Lower leg skin (tissue), 4 donors: Measurements from ENCODE around the gene HOXB9. TPM values are rescaled to one million over a fixed set of nuclear protein-coding genes. Genes with fewer than 3 reads are reported as not detected.

ENCODE experiments used
- DNase-seq, 2 donors: peaks; one replicate each; pipeline ENCODE4 v3.0.0-alpha.2; 2019; ENCODE audit warnings: low spot score in 2 of 2
- H3K4me3 ChIP-seq: fragments of 200-600 bp; sonication (generic); 2 replicates; pipeline ENCODE4 v1.5.1; 2017; ENCODE audit warnings: mild to moderate bottlenecking, low read depth; ENCODE audit not compliant: poor library complexity, severe bottlenecking
- POLR2A ChIP-seq, 2 donors: fragments of 450-650 bp; IDR thresholded peaks; one replicate each; pipeline ENCODE4 v1.6.1; 2016 to 2017; ENCODE audit warnings: antibody characterized with exemption in 2 of 2, mild to moderate bottlenecking in 1 of 2, moderate library complexity in 1 of 2
- WGBS, 2 donors: methylation state at CpG; one replicate each; pipeline ENCODE4 v1.1.5; 2018; 5-methylcytosine and 5-hydroxymethylcytosine counted together
- intact Hi-C: fragments of 100-400 bp; cut with DNase I; formaldehyde crosslinking; loops from one replicate; pipeline ENCODE4 v1.15.0; 2023; ENCODE audit warnings: low total_unique reads
- total RNA-seq, 4 donors: library from RNA; depleted of rRNA; stranded (reverse); fragments of >200 nt; gene quantifications; one replicate each; pipeline ENCODE4 v1.1.0, GENCODE V29; 2016
- TF ChIP-seq, protein P1 (sequence below), 3 donors: fragments of 450-650 bp; IDR thresholded peaks; one replicate each; pipeline ENCODE4 v1.5.1; 2016; ENCODE audit warnings: antibody characterized with exemption in 3 of 3, mild to moderate bottlenecking in 3 of 3, moderate library complexity in 2 of 3

Gene HOXB9
- total RNA-seq, 4 donors from 2014 or later = 0.07 to 0.29 TPM; not detected in 2

GRCh38 chr17:48649741-48650140 lies 23.6 kb upstream of the HOXB9 start:
- H3K4me3 ChIP-seq = no peak overlapping the region
- TF ChIP-seq POLR2A (IDR thresholded peaks at IDR 0.05) = no peak
- TF ChIP-seq, protein P1, sequence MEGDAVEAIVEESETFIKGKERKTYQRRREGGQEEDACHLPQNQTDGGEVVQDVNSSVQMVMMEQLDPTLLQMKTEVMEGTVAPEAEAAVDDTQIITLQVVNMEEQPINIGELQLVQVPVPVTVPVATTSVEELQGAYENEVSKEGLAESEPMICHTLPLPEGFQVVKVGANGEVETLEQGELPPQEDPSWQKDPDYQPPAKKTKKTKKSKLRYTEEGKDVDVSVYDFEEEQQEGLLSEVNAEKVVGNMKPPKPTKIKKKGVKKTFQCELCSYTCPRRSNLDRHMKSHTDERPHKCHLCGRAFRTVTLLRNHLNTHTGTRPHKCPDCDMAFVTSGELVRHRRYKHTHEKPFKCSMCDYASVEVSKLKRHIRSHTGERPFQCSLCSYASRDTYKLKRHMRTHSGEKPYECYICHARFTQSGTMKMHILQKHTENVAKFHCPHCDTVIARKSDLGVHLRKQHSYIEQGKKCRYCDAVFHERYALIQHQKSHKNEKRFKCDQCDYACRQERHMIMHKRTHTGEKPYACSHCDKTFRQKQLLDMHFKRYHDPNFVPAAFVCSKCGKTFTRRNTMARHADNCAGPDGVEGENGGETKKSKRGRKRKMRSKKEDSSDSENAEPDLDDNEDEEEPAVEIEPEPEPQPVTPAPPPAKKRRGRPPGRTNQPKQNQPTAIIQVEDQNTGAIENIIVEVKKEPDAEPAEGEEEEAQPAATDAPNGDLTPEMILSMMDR (IDR thresholded peaks at IDR 0.05) = no peak
- intact Hi-C loops = no loop called here
- DNase-seq = no peak
- 72 to 79% methylated on average over 1 of the region's 1 CpG for WGBS, 2 donors

DNA sequence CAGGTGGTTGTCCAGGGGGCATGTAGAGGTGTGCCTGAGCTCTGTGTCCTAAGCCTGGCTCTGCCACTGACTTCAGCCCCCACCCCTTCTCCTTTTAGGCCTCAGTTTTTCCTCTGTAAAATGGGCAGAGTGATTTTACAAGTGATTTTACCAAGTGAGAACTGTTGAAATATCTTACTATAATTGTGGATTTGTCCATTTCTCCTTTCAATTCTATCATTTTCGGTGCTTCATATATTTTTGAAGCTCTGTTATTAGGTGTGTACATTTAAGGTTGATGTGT lies 21.7 kb upstream of the HOXB9 start:
- DNase-seq = no peak
- TF ChIP-seq, protein P1 (IDR thresholded peaks at IDR 0.05) = no peak
- TF ChIP-seq POLR2A (IDR thresholded peaks at IDR 0.05) = no peak
- intact Hi-C loops = no loop called here
- WGBS, 2 donors = 80 to 83% methylated on average over 1 of the region's 1 CpG
- no peak overlapping the region for H3K4me3 ChIP-seq

- WGBS, 2 donors = 2% methylated on average over 30 of the region's 30 CpGs
- no peak overlapping the region for H3K4me3 ChIP-seq
- DNase-seq = no peak
- intact Hi-C loops = no loop called here
- TF ChIP-seq POLR2A (IDR thresholded peaks at IDR 0.05) = no peak
- TF ChIP-seq, protein P1 (IDR thresholded peaks at IDR 0.05) = no peak
Observed at GRCh38 chr17:48647103-48647962, 21.2 kb upstream of the HOXB9 start.

DNA sequence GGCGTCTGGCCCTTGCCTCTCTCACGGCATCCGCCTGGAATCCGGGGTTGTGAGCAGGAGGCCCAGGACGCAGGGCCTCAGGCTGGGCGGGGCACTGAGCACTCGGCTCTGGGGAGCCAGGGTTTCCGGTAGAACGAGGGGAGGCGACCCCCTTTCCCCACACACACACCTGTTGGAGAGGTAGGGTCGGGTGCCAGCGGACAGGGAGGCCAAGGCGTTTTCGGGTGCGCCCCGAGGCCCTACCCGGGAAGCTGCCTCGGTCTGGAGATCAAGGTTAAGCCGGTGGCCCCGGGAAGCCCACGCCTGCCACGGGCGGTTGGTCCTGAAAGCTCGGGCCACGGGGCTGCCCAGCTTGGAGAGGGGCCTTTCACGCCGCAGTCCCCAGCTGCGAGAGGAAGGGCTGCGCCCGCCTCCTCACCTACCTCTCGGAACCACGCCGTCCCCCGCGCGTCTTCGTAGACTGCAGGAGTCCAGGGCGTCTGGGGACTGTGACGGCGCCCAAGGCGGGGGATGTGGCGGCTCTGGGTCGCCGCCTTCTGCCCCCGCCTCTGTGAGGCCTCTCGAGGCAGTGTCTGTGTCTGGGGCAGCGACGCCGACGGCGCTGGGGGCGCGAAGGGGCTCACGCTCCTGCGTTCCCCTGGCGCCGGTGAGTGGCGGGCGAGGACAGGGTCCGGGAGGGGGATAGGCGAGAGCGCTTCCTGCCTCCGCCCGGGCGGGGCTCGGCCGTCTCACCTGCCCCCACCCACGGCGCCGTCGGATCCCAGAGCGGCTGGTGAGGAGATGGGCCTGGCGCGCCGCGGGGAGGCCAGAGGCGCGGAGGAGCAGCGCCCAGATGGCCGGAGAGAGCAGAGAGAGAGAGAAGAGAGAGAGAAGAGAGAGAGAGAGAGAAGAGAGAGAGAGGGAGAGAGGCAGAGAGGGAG lies 20.3 kb upstream of the HOXB9 start:
- intact Hi-C loops = no loop called here
- H3K4me3 ChIP-seq = no peak overlapping the region
- 3 to 5% methylated on average over 32 to 45 of the region's 80 CpGs for WGBS, 2 donors
- no peak for DNase-seq
- TF ChIP-seq, protein P1 (IDR thresholded peaks at IDR 0.05) = no peak
- TF ChIP-seq POLR2A (IDR thresholded peaks at IDR 0.05) = no peak

GRCh38 chr17:48645639-48646182 lies 19.6 kb upstream of the HOXB9 start:
- H3K4me3 ChIP-seq = no peak overlapping the region

More at GRCh38 chr17:48645639-48646182, 19.6 kb upstream of the HOXB9 start:
- no peak for DNase-seq
- TF ChIP-seq, protein P1 (IDR thresholded peaks at IDR 0.05) = no peak
- TF ChIP-seq POLR2A (IDR thresholded peaks at IDR 0.05) = no peak
- intact Hi-C loops = no loop called here
- 31 to 37% methylated on average over 14 of the region's 14 CpGs for WGBS, 2 donors
